ENCODE measurements around the gene RPL10A. TPM values are rescaled to one million over a fixed set of nuclear protein-coding genes. Genes with fewer than 3 reads are reported as not detected.
A peak's percentile ranks its signal among the peaks of the same experiment; 100 is the strongest.

Gene RPL10A
- polyA plus RNA-seq, 1 donor from 2014 or later: 1,088 TPM

GRCh38 chr6:35477551-35478179, 9.5 kb downstream of the RPL10A start:
- H3K9me3 Mint-ChIP-seq: no peaks in the 10 kb centered on the region
- H3K4me3 Mint-ChIP-seq: no peak overlapping the region
- H3K4me1 Mint-ChIP-seq: peaks cover 0 to 7% (median 0%) of the 10 kb centered on the region in 3 donors
- H3K27me3 Mint-ChIP-seq: peaks cover 2% of the 10 kb centered on the region
- no peaks in the 10 kb centered on the region for H3K36me3 Mint-ChIP-seq
- no peak overlapping the region for H3K27ac Mint-ChIP-seq

GRCh38 chr6:35478259-35478658, 10.1 kb downstream of the RPL10A start:
- Mint-ChIP-seq H3K9me3 (no peaks in the 10 kb centered on the region), H3K27me3 (peaks cover 2% of the 10 kb centered on the region), H3K4me3 (no peak overlapping the region), H3K4me1 (peaks cover 0 to 7% (median 0%) of the 10 kb centered on the region in 3 donors), H3K36me3 (no peaks in the 10 kb centered on the region), H3K27ac (no peak overlapping the region)

- no peak overlapping the region for H3K4me3 Mint-ChIP-seq
- peaks cover 0 to 7% (median 0%) of the 10 kb centered on the region in 3 donors for H3K4me1 Mint-ChIP-seq
- no peaks in the 10 kb centered on the region for H3K9me3 Mint-ChIP-seq
- H3K27ac Mint-ChIP-seq: no peak overlapping the region
- no peaks in the 10 kb centered on the region for H3K36me3 Mint-ChIP-seq
- H3K27me3 Mint-ChIP-seq: peaks cover 2% of the 10 kb centered on the region
Measured at GRCh38 chr6:35480176-35480575, 12.0 kb downstream of the RPL10A start.

GRCh38 chr6:35481226-35481625, 13.0 kb downstream of the RPL10A start:
- Mint-ChIP-seq H3K36me3 (no peaks in the 10 kb centered on the region), H3K9me3 (no peaks in the 10 kb centered on the region), H3K27me3 (peaks cover 2% of the 10 kb centered on the region), H3K4me3 (no peak overlapping the region), H3K4me1 (peaks cover 0 to 7% (median 0%) of the 10 kb centered on the region in 3 donors), H3K27ac (peak overlapping the region in 1 of 3 donors; percentile 19)

- no peak overlapping the region for H3K27ac Mint-ChIP-seq
- no peaks in the 10 kb centered on the region for H3K36me3 Mint-ChIP-seq
- peaks cover 2% of the 10 kb centered on the region for H3K27me3 Mint-ChIP-seq
- peaks cover 0 to 4% (median 0%) of the 10 kb centered on the region in 3 donors for H3K4me1 Mint-ChIP-seq
- peak overlapping the region in 1 of 4 donors; percentile 65 for H3K4me3 Mint-ChIP-seq
- H3K9me3 Mint-ChIP-seq: no peaks in the 10 kb centered on the region
Measured at GRCh38 chr6:35483062-35483461, 14.9 kb downstream of the RPL10A start.

- H3K4me1 Mint-ChIP-seq: peaks cover 0 to 4% (median 0%) of the 10 kb centered on the region in 3 donors
- H3K36me3 Mint-ChIP-seq: no peaks in the 10 kb centered on the region
- peaks cover 2% of the 10 kb centered on the region for H3K27me3 Mint-ChIP-seq
- no peak overlapping the region for H3K27ac Mint-ChIP-seq
- no peak overlapping the region for H3K4me3 Mint-ChIP-seq
- no peaks in the 10 kb centered on the region for H3K9me3 Mint-ChIP-seq
Measured at GRCh38 chr6:35483490-35483889, 15.3 kb downstream of the RPL10A start.

- Mint-ChIP-seq H3K4me3 (peak overlapping the region in 1 of 4 donors; percentile 12), H3K9me3 (no peaks in the 10 kb centered on the region), H3K36me3 (no peaks in the 10 kb centered on the region), H3K27me3 (peaks cover 2% of the 10 kb centered on the region), H3K4me1 (peaks cover 0 to 4% (median 0%) of the 10 kb centered on the region in 3 donors), H3K27ac (no peak overlapping the region)
Measured at GRCh38 chr6:35483893-35484645, 15.9 kb downstream of the RPL10A start.

- no peak overlapping the region for H3K4me3 Mint-ChIP-seq
- peaks cover 0 to 3% (median 0%) of the 10 kb centered on the region in 3 donors for H3K4me1 Mint-ChIP-seq
- no peaks in the 10 kb centered on the region for H3K36me3 Mint-ChIP-seq
Measured at GRCh38 chr6:35484921-35485392, 16.8 kb downstream of the RPL10A start.

GRCh38 chr6:35485402-35485877, 17.2 kb downstream of the RPL10A start:
- Mint-ChIP-seq H3K36me3 (no peaks in the 10 kb centered on the region), H3K9me3 (no peaks in the 10 kb centered on the region), H3K27me3 (peaks cover 2% of the 10 kb centered on the region), H3K4me3 (no peak overlapping the region), H3K4me1 (peaks cover 0 to 2% (median 0%) of the 10 kb centered on the region in 3 donors), H3K27ac (no peak overlapping the region)

More at GRCh38 chr6:35484921-35485392, 16.8 kb downstream of the RPL10A start:
- Mint-ChIP-seq H3K27ac (no peak overlapping the region), H3K27me3 (peaks cover 2% of the 10 kb centered on the region), H3K9me3 (no peaks in the 10 kb centered on the region)

GRCh38 chr6:35486005-35486925, 18.1 kb downstream of the RPL10A start:
- Mint-ChIP-seq H3K36me3 (no peaks in the 10 kb centered on the region), H3K27ac (no peak overlapping the region), H3K27me3 (peaks cover 1% of the 10 kb centered on the region), H3K4me3 (no peak overlapping the region), H3K4me1 (peaks cover 0 to 4% (median 0%) of the 10 kb centered on the region in 3 donors), H3K9me3 (no peaks in the 10 kb centered on the region)

GRCh38 chr6:35487658-35488516, 19.7 kb downstream of the RPL10A start:
- Mint-ChIP-seq H3K36me3 (no peaks in the 10 kb centered on the region), H3K27ac (no peak overlapping the region), H3K9me3 (no peaks in the 10 kb centered on the region), H3K4me1 (peaks cover 0 to 4% (median 0%) of the 10 kb centered on the region in 3 donors), H3K4me3 (peak overlapping the region in 1 of 4 donors; percentile 89), H3K27me3 (peaks cover 3% of the 10 kb centered on the region)

- no peak overlapping the region for H3K4me3 Mint-ChIP-seq
- peaks cover 4 to 5% (median 5%) of the 10 kb centered on the region in 3 donors for H3K4me1 Mint-ChIP-seq
- H3K27me3 Mint-ChIP-seq: peaks cover 3% of the 10 kb centered on the region
- H3K27ac Mint-ChIP-seq: no peak overlapping the region
- no peaks in the 10 kb centered on the region for H3K9me3 Mint-ChIP-seq
- no peaks in the 10 kb centered on the region for H3K36me3 Mint-ChIP-seq
Measured at GRCh38 chr6:35488517-35488862, 20.3 kb downstream of the RPL10A start.

GRCh38 chr6:35489066-35489465, 20.9 kb downstream of the RPL10A start:
- Mint-ChIP-seq H3K4me1 (peaks cover 5 to 10% (median 8%) of the 10 kb centered on the region in 3 donors), H3K36me3 (no peaks in the 10 kb centered on the region), H3K27me3 (peaks cover 4% of the 10 kb centered on the region), H3K4me3 (peak overlapping the region in 1 of 4 donors; percentile 32), H3K27ac (no peak overlapping the region), H3K9me3 (no peaks in the 10 kb centered on the region)
